ENCODE measurements around the gene ALCAM. TPM values are rescaled to one million over a fixed set of nuclear protein-coding genes. Genes with fewer than 3 reads are reported as not detected.

The ALCAM gene
- total and polyA plus RNA-seq, 2 of the 8 experiments (the other 6 are each of a cell fraction or from before 2014, with no cell fraction given), result 10.8 to 33.0 TPM

- ChIA-PET CTCF (ENCODE audit: partially characterized antibody) (no interaction called here), POLR2A (ENCODE audit: partially characterized antibody) (no interaction called here)
- FAIRE-seq, result no peak
- H4K5ac ChIP-seq (ENCODE audit: insufficient read length, low read depth, low read length), result no peak overlapping the region
- no peaks in the 10 kb centered on the region for H3K9me3 ChIP-seq (ENCODE audit: insufficient read depth in 2 of 2, low read depth in 1 of 2, low read length in 1 of 2)
- H2BK15ac ChIP-seq (ENCODE audit: low read length), result no peak overlapping the region
- no peaks in the 10 kb centered on the region for H4K20me1 ChIP-seq (replicated peaks in 1 of 2; ENCODE audit: control insufficient read depth in 1 of 2, insufficient read depth in 2 of 2, low read length in 2 of 2)
- H2BK12ac ChIP-seq (ENCODE audit: low read depth, low read length), result no peak overlapping the region
- no peak overlapping the region for H3K56ac ChIP-seq (replicated peaks; ENCODE audit: insufficient read length, low read depth, low read length)
- H2AFZ ChIP-seq (ENCODE audit: low read length), result no peak overlapping the region
- no peak for DNase-seq (ENCODE audit: low read depth in 1 of 2, low spot score in 2 of 2)
- H3K4me1 ChIP-seq (replicated peaks in 1 of 4; ENCODE audit: control insufficient read depth in 3 of 4, insufficient read depth in 4 of 4, low read length in 3 of 4), result no peaks in the 10 kb centered on the region
- no peaks in the 10 kb centered on the region for H3K79me2 ChIP-seq (ENCODE audit: control insufficient read depth in 1 of 2, insufficient read depth in 2 of 2, low read length in 2 of 2)
- no peak overlapping the region for H3K4me3 ChIP-seq (ENCODE audit: extremely low read depth in 1 of 4, insufficient read depth in 2 of 4, low read depth in 3 of 4, low read length in 4 of 4)
- no peak overlapping the region for H3K4ac ChIP-seq (replicated peaks; ENCODE audit: insufficient read length, low read depth, low read length)
- no peak overlapping the region for H3K27ac ChIP-seq (ENCODE audit: low read depth, low read length)
- no peaks in the 10 kb centered on the region; a peak in 1 of 8 replicates for H3K36me3 ChIP-seq (ENCODE audit: control insufficient read depth in 2 of 4, insufficient read depth in 4 of 4, low read length in 3 of 4)
- H3K14ac ChIP-seq (ENCODE audit: insufficient read length), result no peak overlapping the region
- H2BK120ac ChIP-seq (replicated peaks; ENCODE audit: low read depth, low read length), result no peak overlapping the region
- H3K23me2 ChIP-seq (ENCODE audit: low read depth, low read length), result no peaks in the 10 kb centered on the region
- H3K4me2 ChIP-seq (ENCODE audit: insufficient read depth in 1 of 2, low read depth in 2 of 2, low read length in 2 of 2), result no peak overlapping the region
- no peak overlapping the region for H2AK5ac ChIP-seq (ENCODE audit: low read depth, low read length)
- H2BK20ac ChIP-seq (ENCODE audit: low read length), result no peak overlapping the region
- H4K8ac ChIP-seq (ENCODE audit: extremely low read depth, insufficient read depth, low read length), result no peak overlapping the region
- 100% methylated on average over 1 of the region's 1 CpG; no CpG with 5 or more reads in 1 of the 2 experiments for WGBS, 2 experiments (ENCODE audit: extremely low coverage in 1 of 2, insufficient coverage in 1 of 2, insufficient read length in 1 of 2, insufficient replicate concordance in 2 of 2, low coverage in 1 of 2, low lambda C conversion rate in 2 of 2, missing lambda C conversion rate in 1 of 2)
- H3K79me1 ChIP-seq (ENCODE audit: low read depth, low read length), result no peaks in the 10 kb centered on the region
- H4K91ac ChIP-seq (replicated peaks; ENCODE audit: insufficient read length, low read length), result no peak overlapping the region
- no peak overlapping the region for H3K18ac ChIP-seq (ENCODE audit: extremely low read depth, low read length)
- H3K27me3 ChIP-seq (replicated peaks in 1 of 4; ENCODE audit: control insufficient read depth in 3 of 4, extremely low read depth in 1 of 4, insufficient read depth in 3 of 4, low read length in 3 of 4), result no peaks in the 10 kb centered on the region
- H2BK5ac ChIP-seq (ENCODE audit: low read depth, low read length), result no peak overlapping the region
- no peak overlapping the region for H3K9ac ChIP-seq (replicated peaks in 1 of 4; ENCODE audit: extremely low read depth in 1 of 4, low read depth in 3 of 4, low read length in 3 of 4)
- H3K23ac ChIP-seq (ENCODE audit: insufficient read length), result no peak overlapping the region
- TF ChIP-seq BACH1 (IDR thresholded peaks at IDR 0.05; ENCODE audit: low read length) (no peak), RAD21 (IDR thresholded peaks at IDR 0.05 in 1 of 2, conservative IDR thresholded peaks at IDR 0.05 in 1 of 2; ENCODE audit: low read depth in 2 of 2, low read length in 2 of 2) (no peak), BCL11A (IDR thresholded peaks at IDR 0.05; ENCODE audit: low read depth in 2 of 2, low read length in 2 of 2) (no peak), SUZ12 (IDR thresholded peaks at IDR 0.05; ENCODE audit: low read length) (no peak), EP300 (IDR thresholded peaks at IDR 0.05; ENCODE audit: borderline replicate concordance in 1 of 2, low read depth in 2 of 2, low read length in 2 of 2) (no peak), MAX (IDR thresholded peaks at IDR 0.05) (no peak), CTCF (IDR thresholded peaks at IDR 0.05; ENCODE audit: control extremely low read depth in 1 of 3, insufficient read depth in 1 of 3, low read depth in 1 of 3, low read length in 3 of 3) (no peak), EZH2 (IDR thresholded peaks at IDR 0.05; ENCODE audit: low read depth, low read length, severe bottlenecking) (no peak), POLR2A (IDR thresholded peaks at IDR 0.05; ENCODE audit: control extremely low read depth in 1 of 2, low read depth in 2 of 2, low read length in 2 of 2) (no peak), POU5F1 (IDR thresholded peaks at IDR 0.05; ENCODE audit: low read depth, low read length) (no peak), ASH2L (IDR thresholded peaks at IDR 0.05; ENCODE audit: low read length) (no peak)
Observed at GRCh38 chr3:105559856-105560255, 193.1 kb downstream of the ALCAM start.

Measured in H1 (cell line).